GM12875 (cell line): ENCODE data around the gene LARP4B.

ENCODE experiments used
- H3K4me3 ChIP-seq: one replicate; pipeline ENCODE4 v1.5.1; 2011; ENCODE audit warnings: low read depth, low read length, control low read depth
- TF ChIP-seq, protein P1 (sequence below): IDR thresholded peaks from 2 replicates; pipeline ENCODE4 v1.5.1; 2011; ENCODE audit warnings: low read depth, mild to moderate bottlenecking, control low read depth, inconsistent platforms, low read length, moderate library complexity, borderline replicate concordance; ENCODE audit not compliant: insufficient read depth

LARP4B gene

DNA sequence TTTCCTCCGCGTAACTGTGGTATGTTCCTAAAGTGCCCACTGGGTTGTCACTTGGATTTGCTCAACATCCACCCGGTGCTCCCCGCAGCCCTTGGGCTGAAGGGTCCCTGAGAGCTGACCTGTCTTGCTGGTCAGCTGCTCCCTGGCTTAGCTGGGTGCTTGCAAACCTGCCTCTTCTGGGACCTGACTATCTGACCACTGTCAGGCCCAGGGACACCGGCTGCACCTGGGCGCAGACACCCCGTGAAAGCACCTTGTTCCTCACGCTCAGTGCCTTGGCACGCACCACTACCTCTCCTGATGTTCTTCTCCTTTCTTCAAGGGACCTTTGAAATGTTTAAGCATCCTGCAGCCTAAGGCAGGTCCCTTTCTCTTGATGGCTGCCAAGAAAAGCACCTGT, 26.6 kb upstream of the LARP4B start:
- TF ChIP-seq, protein P1, sequence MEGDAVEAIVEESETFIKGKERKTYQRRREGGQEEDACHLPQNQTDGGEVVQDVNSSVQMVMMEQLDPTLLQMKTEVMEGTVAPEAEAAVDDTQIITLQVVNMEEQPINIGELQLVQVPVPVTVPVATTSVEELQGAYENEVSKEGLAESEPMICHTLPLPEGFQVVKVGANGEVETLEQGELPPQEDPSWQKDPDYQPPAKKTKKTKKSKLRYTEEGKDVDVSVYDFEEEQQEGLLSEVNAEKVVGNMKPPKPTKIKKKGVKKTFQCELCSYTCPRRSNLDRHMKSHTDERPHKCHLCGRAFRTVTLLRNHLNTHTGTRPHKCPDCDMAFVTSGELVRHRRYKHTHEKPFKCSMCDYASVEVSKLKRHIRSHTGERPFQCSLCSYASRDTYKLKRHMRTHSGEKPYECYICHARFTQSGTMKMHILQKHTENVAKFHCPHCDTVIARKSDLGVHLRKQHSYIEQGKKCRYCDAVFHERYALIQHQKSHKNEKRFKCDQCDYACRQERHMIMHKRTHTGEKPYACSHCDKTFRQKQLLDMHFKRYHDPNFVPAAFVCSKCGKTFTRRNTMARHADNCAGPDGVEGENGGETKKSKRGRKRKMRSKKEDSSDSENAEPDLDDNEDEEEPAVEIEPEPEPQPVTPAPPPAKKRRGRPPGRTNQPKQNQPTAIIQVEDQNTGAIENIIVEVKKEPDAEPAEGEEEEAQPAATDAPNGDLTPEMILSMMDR: no peak
- no peak overlapping the region for H3K4me3 ChIP-seq

DNA sequence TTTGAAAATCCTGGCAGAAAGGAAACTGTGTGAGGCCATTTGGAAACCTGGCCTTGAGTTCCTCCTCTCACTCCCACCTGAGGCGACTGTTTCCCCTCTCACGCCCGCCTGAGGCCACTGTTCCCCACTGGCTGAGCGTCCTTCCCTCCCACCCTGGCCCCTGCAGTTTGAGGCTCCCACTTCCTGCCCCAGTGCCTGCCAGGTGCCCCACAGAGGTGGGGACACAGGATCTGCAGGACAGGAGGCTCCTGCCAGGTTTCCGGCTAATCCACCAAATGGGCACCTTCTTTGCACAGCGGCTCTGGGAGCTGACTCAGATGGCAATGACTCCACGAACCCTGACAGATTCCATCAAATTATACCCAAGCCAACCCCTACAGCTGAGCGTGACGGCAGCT, 24.3 kb upstream of the LARP4B start:
- TF ChIP-seq, protein P1: no peak
- no peak overlapping the region for H3K4me3 ChIP-seq

DNA sequence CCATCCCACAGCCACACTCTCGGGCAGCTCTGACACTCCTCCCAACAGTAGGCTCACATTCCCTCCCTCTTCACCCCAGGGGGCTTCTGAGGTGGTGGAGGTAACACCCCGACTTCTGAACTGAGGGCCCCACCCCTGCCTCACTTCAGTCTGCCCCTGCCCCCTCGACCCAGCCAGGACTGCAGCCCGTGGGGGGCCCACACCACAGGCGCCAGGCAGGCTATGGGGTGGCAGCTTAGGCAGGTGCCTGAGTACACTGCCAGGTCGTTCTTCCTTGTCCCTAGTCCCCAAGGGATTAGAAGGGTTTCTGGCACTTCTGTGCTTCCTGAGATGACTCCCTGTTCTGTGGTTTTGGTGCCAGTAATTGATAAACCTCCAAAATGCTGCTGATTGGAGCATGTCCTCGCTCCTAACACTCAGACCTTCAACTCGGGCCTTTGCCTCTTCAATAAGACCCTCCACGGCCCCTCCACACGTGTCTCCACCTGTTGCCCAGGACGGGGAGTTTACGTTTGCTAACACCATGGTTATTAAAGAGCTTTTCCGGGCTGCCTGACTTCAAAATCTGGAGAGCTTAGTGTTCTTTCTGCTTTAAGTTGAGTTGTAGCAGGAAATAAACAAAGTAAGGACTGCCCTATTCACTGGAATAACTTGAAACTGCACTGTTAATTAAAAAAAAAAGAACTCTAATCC, 23.8 kb upstream of the LARP4B start:
- TF ChIP-seq, protein P1: no peak
- H3K4me3 ChIP-seq: no peak overlapping the region

DNA sequence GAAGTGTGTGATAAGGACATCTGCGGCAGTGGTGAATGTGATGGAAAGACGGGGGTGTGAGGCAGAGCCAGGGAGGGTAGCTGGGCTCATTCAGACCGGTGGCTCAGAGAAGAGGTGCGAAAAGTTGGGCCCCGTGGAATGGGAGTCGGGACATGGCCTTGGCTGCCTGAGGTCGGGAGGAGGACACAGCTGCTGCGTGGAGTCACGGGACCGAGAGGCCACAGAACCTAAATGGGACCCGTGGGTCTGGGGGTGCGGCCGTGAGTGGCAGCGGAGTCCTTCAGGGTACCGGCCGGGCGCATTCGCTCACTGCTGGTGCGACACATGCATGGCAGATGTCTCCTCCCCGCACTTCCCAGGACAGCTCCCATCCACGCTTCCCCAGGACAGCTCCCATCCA, 22.9 kb upstream of the LARP4B start:
- TF ChIP-seq, protein P1: no peak
- no peak overlapping the region for H3K4me3 ChIP-seq

DNA sequence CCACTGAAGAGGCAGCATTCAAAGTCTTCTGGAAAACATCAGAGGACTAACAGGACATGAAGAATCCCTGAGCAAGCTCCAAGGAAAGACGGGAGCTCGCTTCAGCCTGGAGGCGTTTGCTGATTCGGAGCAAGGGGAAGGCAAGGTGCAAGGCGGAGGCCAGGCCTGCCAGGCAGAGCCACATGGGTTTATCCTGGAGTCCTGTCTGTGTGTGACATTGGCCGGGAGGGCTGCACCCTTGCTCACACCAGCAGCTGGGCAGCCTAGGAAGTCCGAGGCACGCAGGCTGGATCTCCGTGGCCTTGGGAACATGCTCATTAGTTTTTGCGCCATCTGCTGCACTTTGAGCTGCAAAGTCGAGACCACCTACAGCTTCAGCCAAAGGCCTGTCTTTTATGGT, 22.3 kb upstream of the LARP4B start:
- no peak overlapping the region for H3K4me3 ChIP-seq
- TF ChIP-seq, protein P1: no peak

DNA sequence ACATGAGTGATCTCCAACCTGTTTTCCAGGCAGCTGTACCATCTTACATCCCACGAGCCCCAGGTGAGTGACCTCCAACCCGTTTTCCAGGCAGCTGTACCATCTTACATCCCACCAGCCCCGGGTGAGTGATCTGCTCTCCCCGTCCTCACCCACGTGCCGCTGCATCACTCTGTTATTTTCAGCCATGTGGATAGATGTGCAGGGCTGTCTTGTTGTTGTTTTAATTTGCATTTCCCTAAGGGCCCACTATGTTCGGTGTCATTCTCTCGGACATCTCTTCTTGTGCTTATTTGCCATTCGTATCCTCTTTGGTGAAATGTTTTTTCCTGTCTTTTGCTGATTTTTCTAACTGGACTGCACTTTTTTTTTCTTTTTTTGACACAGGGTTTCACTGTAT, 17.9 kb upstream of the LARP4B start:
- TF ChIP-seq, protein P1: no peak
- H3K4me3 ChIP-seq: no peak overlapping the region

DNA sequence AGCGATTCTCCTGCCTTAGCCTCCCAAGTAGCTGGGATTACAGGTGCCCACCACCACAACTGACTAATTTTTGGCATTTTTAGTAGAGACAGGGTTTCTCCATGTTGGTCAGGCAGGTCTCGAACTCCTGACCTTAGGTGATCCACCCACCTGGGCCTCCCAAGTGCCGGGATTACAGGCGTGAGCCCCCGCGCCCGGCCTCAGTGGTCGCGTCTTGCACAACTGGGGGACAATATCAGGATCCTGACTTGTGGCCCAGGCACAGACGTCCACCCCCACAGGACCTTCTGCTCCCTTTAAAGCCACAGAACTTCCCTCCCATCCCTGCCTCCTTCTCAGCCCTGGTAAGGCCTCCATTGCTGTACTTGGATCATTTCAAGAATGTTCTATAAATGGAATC, 16.8 kb upstream of the LARP4B start:
- TF ChIP-seq, protein P1: no peak
- H3K4me3 ChIP-seq: no peak overlapping the region
